Activated T-cell treated with anti-CD3 and anti-CD28 coated beads for 24 hours (primary cell): ENCODE measurements around the gene SAMD5.

Experiments used
- DNase-seq: peaks from one replicate; pipeline ENCODE4 v3.0.0-alpha.2; 2020; ENCODE audit warnings: low read depth

SAMD5 gene

GRCh38 chr6:147508042-147508865 lies at the start of gene SAMD5:
SAMD5 (plus strand) TSS chr6:147508690; CDS start chr6:147508929, 239 bp downstream.
- no peak for DNase-seq

- DNase-seq = no peak
Measured at GRCh38 chr6:147459780-147460179, 48.7 kb upstream of the SAMD5 start.

GRCh38 chr6:147463651-147464050 lies 44.8 kb upstream of the SAMD5 start:
- no peak for DNase-seq

GRCh38 chr6:147467428-147467827 lies 41.1 kb upstream of the SAMD5 start:
- DNase-seq = no peak

DNA sequence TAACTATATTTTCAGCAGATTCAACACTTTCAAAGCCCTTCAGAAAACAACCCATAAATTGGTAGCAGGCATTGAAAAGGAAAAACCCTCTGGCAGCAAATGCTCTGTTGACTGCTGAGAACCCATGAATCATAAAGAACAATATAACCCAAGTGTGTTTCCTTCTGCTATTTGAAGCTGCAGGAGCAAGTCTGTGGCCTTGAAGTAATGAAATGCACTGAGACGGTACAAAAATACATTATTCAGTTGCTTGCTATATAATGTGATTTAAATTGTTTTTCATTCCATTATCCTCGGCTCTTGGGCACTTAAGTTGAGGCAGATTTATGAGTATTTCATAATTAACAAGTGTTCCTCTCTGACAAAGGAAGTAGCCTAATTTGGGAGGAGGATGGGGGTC lies 40.6 kb upstream of the SAMD5 start:
- no peak for DNase-seq

- no peak for DNase-seq
Measured at GRCh38 chr6:147468634-147469033, 39.9 kb upstream of the SAMD5 start.

GRCh38 chr6:147479857-147480256 lies 28.6 kb upstream of the SAMD5 start:
- DNase-seq = no peak

GRCh38 chr6:147486683-147487082 lies 21.8 kb upstream of the SAMD5 start:
- DNase-seq = no peak

DNA sequence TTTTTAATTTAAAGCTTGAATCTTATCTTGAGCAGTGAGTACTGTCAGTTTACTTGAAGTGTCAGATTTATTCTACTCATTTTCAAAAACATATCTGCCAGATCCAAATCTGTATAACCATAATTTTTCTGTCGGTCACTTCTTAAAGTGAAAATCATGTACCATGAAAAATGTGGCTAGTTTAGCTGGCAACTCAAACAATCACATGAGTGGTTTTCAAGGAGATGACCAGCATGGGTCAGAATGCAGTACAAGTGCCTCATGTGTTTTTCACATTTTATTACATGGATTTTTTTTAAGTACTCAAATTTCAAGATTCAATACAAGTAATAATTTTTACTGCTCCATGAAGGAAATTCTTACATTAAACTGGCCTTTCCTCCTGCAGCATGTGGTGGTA lies 11.0 kb upstream of the SAMD5 start:
- no peak for DNase-seq

GRCh38 chr6:147503587-147503986 lies 4.9 kb upstream of the SAMD5 start:
- no peak for DNase-seq

DNA sequence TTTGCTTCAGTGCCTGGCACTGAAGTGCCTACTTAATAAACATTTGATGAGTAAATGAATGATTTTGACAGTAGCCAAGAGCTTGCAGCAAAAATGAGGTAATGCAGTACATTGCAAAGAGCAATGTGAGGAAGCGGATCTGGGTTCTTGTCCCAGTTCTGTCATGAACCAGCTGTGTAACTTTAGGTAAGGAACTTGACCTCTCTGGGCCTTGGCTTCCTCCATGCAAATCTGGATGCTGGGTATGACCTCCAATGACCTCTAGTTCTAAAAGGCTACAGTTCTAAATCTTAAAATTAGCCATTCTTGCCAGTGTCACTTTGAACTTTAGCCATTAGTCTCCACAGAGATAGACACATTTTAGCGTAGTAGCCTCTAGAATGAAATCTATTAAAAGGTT lies 3.6 kb upstream of the SAMD5 start:
- DNase-seq = no peak

GRCh38 chr6:147506704-147507114 lies 1.8 kb upstream of the SAMD5 start:
- DNase-seq = peak; percentile 21

- no peak for DNase-seq
Measured at GRCh38 chr6:147507162-147508041, 1.1 kb upstream of the SAMD5 start.

DNA sequence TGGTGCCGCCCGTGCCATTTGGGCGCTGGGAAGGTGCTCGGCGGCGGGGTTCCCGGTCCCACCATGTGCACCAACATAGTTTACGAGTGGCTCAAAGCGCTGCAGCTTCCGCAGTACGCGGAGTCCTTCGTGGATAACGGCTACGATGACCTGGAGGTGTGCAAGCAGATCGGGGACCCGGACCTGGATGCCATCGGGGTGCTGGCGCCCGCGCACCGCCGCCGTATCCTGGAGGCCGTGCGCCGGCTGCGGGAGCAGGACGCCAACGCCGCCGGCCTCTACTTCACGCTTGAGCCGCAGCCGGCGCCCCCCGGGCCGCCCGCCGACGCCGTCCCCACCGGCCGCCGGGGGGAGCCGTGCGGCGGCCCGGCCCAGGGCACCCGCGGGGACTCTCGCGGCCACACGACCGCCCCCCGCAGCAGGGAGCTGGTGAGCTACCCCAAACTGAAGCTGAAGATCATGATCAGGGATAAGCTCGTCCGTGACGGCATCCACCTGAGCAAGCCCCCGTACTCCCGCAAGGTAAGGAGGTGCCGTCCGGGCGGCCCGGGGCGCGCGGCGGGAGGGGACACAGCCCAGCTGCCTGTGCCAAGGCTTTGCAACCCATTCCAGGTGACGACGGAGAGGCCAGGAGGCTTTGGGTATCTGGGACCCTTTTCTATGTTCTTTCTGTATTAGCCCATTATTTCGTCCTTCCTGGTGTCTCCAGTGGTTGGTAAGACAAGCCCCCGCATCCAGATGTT lies 547 bp downstream of the SAMD5 start:
- DNase-seq = no peak

DNA sequence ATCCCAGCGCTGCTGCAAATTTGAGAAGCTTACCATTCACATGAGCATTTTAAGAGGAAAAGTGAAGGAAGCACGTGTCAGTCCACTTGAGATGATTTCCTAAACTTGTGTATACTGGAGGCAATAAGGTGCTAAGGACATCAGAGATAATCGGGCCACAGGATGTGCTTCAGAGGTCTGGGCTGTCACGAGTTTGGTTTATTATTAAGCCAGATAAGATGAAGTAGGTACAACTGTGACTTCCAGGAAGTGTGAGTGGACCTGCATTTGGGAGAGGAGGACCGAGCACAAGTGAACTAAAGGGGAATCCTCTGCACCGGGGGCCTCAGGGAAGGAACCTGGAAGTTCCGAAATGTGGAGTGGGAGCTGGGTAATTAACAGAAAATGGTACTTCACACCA lies 1.4 kb downstream of the SAMD5 start:
- DNase-seq = no peak

DNA sequence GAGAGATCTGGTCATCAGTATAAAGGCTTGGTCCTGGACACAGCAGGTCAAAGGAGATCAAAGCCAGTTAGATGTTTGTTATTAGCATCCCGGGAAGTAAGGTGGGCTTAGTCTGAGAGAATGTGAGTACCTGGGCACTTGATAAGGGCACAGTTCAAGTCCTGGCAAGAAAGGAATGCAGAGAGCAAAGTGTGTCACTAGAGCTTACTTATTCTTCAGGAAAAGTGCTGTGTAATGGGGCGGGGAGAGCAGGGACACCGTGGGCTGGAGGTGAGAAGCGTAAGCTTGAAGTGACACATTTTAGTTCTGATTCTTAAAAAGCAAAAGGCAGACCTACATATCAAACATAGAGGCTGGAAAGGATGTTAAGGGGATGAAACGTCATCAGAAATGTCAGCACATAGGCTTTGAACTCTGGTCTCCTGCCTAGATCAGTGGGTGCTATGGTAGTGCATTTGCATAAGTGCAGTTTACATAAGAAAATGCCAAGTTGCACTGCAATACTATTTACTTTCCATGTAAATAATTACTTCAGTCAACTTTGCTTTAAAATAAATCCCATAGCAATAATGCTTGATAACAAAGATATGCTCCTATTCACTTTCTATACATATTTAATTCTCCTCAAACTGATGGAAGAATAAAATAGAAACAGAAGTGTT lies 2.6 kb downstream of the SAMD5 start:
- no peak for DNase-seq

GRCh38 chr6:147514831-147515230 lies 6.3 kb downstream of the SAMD5 start:
- no peak for DNase-seq

- DNase-seq = no peak
Measured at GRCh38 chr6:147515327-147515726, 6.8 kb downstream of the SAMD5 start.

DNA sequence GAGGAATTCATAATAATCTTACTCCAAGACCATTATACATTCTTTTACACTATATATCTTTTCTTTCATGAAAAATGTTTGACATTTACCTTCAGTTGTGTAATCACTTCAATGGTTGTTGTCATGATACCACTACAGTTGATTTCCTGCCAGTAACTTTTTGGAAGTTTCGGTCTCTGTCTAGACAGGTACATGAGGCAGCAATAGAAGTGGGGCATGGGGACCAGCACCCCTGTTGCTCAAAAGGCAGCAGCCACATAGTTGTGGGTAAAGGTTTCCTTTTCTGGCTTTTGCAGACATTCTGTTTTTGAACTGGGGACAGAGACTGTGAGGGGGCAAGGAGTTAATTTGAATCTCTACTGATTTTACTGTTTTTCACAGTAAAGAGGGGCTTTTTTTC lies 14.1 kb downstream of the SAMD5 start:
- DNase-seq = no peak

- no peak for DNase-seq
Measured at GRCh38 chr6:147525519-147526209, 17.2 kb downstream of the SAMD5 start.

DNA sequence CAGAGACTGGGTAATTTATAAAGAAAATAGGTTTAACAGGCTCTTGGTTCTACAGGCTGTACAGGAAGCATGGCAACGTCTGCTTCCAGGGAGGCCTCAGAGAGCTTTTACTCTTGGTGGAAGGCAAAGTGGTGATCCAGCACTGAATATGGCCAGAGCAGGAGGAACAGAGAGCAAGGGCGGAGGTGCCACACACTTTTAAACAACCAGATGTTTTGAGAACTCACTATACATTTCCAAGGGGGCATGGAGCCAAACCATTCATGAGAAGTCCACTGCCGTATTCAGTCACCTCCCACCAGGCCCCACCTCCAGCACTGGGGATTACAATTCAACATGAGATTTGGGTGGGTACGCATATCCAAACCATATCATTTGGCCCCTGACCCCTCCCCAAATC lies 18.7 kb downstream of the SAMD5 start:
- no peak for DNase-seq
